Activated CD4-positive, alpha-beta T cell treated with anti-CD3 and anti-CD28 coated beads, Interleukin-2, Interleukin-6, amounts not matched to agents 100 ng/mL and 50 ng/mL, durations not matched to agents 16 hours and 8 hours (primary cell): ENCODE measurements around the gene GSG1L.

ENCODE experiments used
- DNase-seq: peaks from one replicate; pipeline ENCODE4 v3.0.0-alpha.2; 2020

The GSG1L gene

GRCh38 chr16:27806986-27807385 lies 256.5 kb downstream of the GSG1L start:
- DNase-seq = no peak

GRCh38 chr16:27806388-27806787 lies 257.1 kb downstream of the GSG1L start:
- no peak for DNase-seq

DNA sequence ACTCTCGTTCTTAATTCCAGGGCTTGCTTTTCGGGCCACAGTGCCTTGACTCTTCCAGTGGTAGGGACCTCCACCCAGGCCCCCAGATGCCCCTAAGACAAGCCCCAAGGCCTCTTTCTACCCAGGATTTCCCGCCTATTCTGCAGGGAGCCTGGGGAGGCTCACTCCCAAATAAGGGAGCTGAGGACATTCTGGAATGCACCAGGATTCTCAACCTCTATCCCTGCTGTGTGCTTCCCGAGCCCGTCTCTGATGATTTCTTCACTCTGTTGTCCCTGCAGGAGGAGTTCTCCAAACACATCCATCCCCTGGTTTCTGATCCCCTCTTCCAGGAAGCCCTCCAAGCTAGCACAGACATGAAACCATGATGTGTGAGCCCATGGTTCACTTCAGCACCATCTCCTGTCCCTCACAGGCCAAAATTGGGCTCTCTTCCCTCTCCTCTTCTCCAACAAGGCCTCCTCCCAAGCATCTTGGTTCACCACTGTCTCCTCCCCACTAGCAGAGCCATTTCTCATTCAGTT lies 257.6 kb downstream of the GSG1L start:
- DNase-seq = no peak

DNA sequence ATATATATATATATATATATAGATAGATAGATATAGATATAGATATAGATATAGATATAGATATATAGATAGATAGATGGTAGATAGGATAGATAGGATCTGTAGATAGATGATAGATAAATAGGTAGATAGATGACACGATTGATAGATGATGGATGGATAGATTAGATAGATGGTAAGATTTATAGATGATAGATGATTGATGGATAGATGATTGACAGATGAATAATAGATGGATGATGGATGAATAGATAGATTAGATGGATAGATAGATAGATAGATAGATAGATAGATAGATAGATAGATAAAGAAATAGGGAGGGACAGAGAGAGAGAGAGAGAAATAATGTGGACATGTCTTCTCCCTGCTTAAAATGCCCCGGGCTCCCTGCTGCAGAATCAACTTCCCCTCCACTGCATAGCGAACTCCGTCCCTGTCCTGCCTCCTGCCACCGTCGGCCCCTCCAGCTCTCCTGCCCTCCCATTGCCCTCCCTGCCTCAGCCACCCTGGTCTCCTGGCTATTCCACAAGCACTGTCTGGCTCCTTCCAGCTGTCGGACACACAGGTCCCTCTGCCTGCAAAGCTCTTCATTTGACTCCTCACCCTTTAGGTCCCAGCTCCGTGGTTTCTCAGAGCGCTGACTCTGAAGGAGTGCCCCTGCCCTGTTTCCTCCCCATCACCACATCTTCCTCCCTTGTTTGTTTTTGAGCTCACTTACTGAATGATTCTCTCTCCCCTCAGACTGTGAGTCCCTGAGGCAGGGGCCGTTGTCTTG lies 259.6 kb downstream of the GSG1L start:
- DNase-seq = no peak

GRCh38 chr16:27802664-27803439 lies 260.7 kb downstream of the GSG1L start:
- no peak for DNase-seq

DNA sequence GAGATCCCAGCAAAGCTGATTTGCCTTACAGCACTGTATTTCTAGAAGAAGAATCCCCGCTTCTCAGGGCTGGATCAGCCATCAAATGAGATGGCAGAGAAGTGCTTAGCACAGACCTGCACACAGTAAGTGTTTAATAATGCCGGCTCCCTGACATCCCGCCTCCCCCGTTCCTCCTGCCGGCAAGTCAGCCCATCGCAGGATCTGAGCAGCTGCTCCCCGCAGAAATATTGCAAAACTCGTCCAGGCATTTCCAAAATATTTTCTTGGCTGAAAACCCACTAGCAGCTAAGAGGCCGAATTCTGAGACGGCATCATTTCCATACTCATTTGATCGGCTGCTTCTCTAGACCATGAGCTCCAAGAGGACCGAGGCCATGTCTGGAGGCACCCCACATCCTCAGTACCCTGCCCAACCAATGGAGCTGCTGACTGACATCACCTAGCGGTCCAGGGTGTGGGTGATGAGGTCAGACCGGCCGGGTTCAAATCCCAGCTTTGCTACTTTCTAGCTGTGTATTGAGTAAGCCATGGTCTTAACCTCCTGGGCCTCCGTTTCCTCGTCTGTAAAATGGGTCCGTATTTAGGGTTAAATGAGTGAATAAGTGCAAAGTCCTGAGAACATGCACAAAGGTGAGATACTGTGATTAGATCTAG lies 262.1 kb downstream of the GSG1L start:
- DNase-seq = no peak

- DNase-seq = no peak
Measured at GRCh38 chr16:27800817-27801216, 262.7 kb downstream of the GSG1L start.

DNA sequence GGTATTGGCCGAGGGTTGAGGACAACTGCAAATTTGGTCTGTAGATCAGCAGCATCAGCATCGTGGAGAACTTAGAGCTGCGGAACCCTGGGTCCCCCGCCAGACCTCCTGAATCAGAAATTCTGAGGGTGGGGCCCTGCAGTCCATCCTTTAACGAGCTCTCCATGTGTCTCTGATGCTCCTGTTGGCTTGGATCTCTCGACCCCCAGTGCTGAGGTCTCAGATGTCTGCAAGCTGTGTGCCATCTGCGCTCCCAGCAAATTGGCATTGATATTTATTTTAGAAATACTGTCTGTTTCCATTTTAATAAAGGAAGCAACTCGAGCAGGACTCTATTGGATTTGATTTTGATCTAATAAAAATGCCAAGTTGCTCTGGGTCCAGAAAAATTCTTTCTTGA lies 263.6 kb downstream of the GSG1L start:
- no peak for DNase-seq

DNA sequence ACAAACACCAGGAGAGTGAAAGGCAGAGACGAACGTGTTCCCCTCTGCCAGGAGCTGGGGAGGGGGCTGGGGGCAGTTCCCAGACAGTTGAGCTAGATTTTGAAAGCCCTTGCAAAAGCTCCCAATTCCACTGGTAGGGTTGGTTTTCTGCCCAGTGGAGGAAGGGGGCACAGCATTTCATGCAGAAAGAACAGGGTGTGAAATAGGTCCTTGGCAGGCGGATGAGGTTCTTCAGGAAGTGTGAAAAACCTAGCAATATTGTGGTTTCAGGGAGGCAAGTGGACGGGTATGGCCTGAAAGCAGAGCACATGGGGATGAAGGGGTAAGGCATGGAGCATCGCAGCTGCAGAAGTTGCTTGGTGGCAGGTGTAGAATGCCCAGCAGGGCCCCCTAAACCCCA lies 265.3 kb downstream of the GSG1L start:
- DNase-seq = no peak

GRCh38 chr16:27795992-27796614 lies 267.4 kb downstream of the GSG1L start:
- peak; percentile 28 for DNase-seq

DNA sequence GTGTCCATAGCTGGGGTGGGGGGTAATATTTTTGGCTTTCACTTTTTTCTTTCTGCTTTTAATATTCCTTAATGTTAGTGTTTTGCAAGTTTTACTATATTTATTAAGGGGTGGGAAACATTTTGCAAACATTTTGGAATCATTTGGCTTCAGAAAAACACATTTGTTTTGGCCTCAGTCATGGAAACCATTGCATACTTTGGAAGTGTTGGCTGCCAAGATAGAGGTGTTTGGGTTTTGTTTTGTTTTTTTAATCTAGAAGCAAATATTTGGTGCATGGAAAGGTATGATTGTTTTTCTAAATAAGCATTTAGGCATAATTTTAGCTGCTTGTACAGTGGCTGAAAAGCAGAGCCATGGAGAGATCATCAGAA lies 270.3 kb downstream of the GSG1L start:
- DNase-seq = no peak

DNA sequence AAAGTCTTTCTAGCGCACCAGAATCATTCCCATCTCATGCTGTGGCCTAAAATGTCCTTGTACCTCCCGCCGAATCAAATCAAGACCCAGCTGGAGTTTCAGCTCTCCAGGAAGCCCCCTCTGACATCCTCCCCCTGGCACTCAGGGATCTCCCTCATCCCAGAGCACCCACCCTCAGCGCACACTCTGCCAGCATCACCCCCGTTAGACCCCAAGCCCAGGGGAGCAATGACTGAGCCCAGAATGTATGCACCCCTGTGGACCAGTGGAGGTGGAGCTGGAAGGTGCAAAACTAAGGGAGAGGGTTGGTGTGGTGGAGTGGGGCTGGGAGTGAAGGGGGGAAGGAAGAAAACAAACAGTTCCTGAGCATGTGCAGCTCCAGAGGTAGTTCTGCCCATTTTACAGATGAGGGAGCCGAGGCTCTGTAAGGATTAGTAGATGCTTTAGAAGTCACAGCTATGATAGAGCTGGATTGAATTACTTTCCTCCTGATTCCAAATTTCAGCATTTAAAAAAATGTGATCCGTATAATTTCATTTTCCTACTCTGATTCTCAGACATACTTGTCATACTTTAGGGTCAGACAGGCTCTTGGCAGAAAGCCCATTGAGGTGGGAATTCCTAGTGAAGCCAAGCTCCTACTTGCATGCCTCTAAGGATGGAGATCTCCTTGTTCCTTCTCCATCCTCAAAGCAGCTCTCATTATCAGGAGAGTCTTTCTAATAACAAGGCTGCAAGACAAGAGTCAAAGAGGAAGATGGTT lies 270.8 kb downstream of the GSG1L start:
- no peak for DNase-seq

DNA sequence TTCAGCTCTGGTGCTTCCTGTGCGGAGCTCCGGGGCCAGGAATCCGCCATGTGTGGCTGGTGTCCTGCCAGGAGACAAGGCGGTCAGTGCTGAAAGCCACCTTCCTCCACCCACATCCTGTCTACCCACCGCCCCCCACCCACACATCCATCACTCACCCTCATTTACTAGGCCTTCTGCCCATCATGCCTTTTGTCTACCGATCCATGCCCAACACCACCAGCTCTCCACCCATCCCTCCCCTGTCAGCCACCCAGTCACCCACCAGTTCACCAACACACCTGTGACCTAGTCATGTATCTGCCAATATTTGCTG lies 272.2 kb downstream of the GSG1L start:
- no peak for DNase-seq

DNA sequence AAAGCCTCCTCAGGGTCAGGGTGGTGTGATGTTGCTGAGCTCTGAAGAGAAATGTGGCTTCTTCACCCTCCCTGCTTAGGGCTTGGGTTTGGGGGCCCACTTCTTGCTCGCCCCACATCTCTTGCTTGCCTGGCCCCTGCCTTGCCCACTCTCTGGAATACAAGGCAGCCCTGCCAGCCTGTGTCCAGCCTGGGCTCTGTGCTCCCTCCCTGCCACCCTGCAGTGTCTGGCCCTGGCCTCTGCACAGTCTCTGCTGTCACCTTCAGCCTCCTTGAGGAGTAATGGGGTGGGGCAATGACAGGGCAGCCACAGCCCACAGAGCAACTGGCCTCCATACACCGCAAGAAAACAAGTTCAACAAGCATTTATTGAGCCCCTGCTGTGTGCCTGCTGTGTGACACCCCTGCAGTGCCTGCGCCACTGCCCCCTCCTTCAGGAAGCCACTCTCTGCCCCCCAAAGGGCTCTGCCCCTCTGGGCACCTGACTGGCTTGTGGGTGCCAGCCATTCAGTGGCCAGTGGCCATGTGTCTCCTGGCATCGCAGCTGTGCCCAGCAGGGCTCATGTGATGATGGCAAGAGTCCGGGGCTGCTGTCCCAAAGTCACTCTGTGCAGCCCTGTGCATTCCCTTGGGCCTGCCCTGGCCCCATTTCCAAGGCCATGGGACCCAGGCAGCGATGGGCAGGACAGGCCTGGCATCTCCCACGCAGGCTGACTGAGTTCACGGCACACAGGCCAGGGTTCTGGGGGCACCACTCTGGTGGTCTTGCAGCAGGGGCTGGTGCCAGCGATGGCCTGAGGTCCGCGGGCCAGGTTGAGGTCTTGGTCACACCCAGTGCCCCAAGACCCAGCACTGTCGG lies 272.7 kb downstream of the GSG1L start:
- no peak for DNase-seq

- DNase-seq = no peak
Measured at GRCh38 chr16:27789595-27790241, 273.8 kb downstream of the GSG1L start.

DNA sequence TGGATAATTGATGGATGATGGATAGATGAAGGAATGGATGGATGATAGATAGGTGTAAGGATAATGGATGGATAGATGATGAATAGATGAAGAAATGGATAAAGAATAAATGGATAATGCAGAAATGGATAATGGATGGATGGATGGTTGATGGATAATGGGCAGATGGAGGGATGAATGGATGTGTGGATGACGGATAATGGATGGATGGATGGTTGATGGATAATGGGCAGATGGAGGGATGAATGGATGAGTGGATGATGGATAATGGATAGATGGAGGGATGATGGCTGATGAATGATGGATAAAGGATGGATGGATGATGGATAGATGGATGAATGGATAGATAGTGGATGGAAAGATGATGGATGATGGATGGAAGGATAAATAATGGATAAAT lies 274.4 kb downstream of the GSG1L start:
- DNase-seq = no peak

- DNase-seq = no peak
Measured at GRCh38 chr16:27787665-27788064, 275.8 kb downstream of the GSG1L start.

DNA sequence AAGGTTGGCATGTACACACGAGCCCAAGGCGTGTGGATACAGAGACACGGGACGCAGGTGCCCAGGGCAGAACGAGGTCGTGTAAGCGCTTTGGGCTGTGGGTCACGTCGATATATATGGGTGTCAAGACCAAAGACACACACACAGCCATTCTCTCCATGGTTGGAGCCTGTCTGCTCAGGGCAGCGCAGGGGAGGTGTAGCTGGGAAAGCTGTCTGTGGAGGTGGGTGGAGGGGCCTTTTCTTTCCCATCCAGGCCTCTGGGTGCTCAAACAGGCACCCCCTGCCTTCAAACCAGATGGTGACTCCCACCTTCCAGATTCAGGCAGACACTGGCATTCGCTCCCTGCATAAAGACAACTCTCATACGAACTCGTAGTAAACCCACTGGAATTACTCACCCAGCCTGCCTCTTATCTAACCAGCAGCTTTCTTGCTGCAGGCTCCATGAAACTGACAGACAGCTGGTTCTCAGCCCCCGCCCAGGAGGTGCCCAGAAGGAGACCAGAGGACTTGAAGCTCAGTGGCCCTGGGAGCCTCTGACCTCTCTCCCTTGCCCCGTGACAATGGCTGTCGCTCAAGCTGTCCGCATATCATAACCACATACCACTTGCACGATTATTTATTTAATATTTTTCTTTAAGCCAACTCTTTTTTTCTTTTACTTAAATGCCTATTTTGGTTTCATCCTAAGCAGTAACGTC lies 276.4 kb downstream of the GSG1L start:
- DNase-seq = no peak

DNA sequence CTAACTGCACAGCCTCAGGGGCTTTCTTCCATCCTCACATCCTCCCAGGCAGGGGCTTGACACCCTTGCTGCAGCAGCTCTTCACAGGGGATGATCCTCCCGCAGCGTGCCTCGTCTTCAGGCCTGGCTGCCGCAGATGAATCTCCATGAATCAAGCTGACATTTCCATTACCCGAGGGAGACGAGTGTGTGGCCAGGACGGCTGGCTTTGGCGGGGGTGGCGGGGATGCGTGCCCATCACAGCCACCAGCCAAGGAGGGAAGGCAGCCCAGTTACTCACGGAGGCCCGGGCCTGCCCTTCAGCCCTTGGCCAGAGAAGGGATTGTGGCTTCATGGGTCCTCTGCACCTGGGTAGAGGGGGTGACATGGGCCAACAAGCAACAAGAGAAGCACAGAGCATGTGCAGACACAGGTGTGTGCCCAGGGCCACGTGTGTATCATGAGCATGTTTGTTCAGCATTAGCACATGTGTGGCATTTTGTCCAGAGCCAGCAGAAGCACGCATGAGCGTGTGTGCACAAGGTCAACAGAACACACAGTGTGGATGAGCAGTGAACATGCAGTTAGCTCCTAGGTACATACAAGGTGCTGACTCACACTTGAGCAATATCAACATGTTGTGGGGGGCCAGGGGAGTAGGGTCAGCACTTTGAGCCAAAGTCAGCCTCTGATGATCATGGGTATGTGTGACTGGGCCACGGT lies 277.1 kb downstream of the GSG1L start:
- DNase-seq = no peak

DNA sequence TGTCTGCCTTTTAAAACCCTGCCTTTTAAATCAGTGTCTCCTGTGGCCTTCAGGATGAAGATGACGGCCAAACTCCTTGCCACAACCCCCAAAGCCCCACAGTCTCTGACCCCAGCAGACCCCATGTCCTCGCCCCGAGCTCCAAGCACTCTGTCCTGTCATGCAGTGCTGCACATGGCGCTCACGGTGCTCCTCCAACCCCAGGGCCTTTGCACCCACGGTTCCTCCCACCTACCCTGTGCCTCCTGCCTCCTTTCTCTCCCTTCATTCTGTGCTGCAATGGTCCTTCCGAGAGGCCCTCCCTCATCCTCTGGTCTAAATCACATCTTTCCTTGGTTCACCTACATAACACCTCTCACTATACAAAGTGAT lies 278.2 kb downstream of the GSG1L start:
- no peak for DNase-seq
